A673 (cell line): ENCODE measurements around the gene OSGEP.

Source experiments
- CTCF ChIP-seq: fragments of 300-800, 200-600 bp; sonication (generic); conservative IDR thresholded peaks from 2 replicates; pipeline ENCODE4 v1.5.1; 2017; ENCODE audit warnings: low read depth, mild to moderate bottlenecking, antibody characterized with exemption, low read length, moderate library complexity, mixed read lengths
- EZH2 ChIP-seq: fragments of 200-600 bp; sonication (generic); IDR thresholded peaks from 2 replicates; pipeline ENCODE4 v1.6.1; 2017; ENCODE audit warnings: borderline replicate concordance, low read depth, mild to moderate bottlenecking, mixed read lengths, antibody characterized with exemption, low read length; ENCODE audit not compliant: poor library complexity, severe bottlenecking

GRCh38 chr14:20412876-20413743 is 41.5 kb downstream of the OSGEP start, which contains the start of gene TEP1:
- TF ChIP-seq CTCF (no peak), EZH2 (no peak)
